Measurements from ENCODE around the gene KPNA3.

- TF ChIP-seq, protein P1, sequence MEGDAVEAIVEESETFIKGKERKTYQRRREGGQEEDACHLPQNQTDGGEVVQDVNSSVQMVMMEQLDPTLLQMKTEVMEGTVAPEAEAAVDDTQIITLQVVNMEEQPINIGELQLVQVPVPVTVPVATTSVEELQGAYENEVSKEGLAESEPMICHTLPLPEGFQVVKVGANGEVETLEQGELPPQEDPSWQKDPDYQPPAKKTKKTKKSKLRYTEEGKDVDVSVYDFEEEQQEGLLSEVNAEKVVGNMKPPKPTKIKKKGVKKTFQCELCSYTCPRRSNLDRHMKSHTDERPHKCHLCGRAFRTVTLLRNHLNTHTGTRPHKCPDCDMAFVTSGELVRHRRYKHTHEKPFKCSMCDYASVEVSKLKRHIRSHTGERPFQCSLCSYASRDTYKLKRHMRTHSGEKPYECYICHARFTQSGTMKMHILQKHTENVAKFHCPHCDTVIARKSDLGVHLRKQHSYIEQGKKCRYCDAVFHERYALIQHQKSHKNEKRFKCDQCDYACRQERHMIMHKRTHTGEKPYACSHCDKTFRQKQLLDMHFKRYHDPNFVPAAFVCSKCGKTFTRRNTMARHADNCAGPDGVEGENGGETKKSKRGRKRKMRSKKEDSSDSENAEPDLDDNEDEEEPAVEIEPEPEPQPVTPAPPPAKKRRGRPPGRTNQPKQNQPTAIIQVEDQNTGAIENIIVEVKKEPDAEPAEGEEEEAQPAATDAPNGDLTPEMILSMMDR (IDR thresholded peaks at IDR 0.05): no peak
- no peak for TF ChIP-seq REST (IDR thresholded peaks at IDR 0.05; ENCODE audit: low read depth, low read length)
Measured at GRCh38 chr13:49781806-49782205, 10.7 kb downstream of the KPNA3 start.

All from SK-N-SH (cell line).